NCI-H226 (cell line): ENCODE data around the gene SOCS6.

Source experiments
- DNase-seq: peaks from one replicate; pipeline ENCODE4 v3.0.0-alpha.2; 2015

Gene SOCS6

DNA sequence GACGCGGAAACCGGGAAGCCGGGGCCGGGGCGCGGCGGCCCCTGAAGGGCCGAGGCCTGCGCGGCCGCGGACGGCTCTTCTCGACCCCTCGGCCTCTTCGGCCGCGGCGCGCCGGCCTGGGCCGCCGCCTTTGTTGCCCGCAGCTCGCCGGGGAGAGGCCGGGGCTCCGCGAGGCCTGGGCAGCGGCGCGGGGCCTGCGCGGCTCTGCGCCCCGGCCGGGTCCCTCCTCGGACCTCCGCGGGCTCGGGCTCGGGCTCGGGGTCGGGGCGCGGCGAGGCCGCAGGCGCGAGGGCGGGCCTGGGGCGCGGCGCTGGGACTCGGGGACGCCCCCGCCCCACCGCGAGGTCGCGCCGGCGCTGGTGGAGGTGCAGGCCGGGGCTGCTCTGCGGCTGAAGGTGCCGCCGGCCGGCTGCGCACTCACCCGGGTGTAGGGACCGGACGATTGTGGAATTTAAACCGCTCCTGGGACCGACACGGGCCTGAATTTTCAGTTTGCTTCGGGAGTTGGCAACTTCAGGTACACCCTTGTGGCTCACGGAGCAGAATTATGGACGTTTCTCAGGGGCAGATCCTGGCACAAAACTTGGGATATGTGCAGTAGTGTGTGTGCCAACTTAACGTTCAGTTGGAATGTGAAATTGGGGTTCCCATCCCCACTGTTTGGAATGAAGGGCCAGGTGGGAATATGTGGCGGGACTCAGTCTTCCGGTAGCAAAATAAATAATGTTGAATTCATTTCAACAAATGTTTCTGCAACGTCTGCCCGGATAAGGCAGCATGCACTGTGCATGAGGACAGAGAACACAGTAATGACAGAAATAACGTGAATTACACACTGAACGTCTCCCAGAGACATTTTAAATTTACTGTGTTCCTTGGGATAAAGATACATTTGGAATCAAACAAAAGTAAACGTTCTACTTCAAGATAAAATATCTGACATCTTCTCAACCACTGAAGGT is 787 bp downstream of the SOCS6 start:
- no peak for DNase-seq

- no peak for DNase-seq
These were observed 1.8 kb downstream of the SOCS6 start for GRCh38 chr18:70290482-70291294.

GRCh38 chr18:70291295-70291574 is 2.4 kb downstream of the SOCS6 start:
- DNase-seq, result no peak

- no peak for DNase-seq
These were observed 3.8 kb downstream of the SOCS6 start for GRCh38 chr18:70292628-70293027.

- no peak for DNase-seq
These were observed 4.3 kb downstream of the SOCS6 start for GRCh38 chr18:70293166-70293565.

DNA sequence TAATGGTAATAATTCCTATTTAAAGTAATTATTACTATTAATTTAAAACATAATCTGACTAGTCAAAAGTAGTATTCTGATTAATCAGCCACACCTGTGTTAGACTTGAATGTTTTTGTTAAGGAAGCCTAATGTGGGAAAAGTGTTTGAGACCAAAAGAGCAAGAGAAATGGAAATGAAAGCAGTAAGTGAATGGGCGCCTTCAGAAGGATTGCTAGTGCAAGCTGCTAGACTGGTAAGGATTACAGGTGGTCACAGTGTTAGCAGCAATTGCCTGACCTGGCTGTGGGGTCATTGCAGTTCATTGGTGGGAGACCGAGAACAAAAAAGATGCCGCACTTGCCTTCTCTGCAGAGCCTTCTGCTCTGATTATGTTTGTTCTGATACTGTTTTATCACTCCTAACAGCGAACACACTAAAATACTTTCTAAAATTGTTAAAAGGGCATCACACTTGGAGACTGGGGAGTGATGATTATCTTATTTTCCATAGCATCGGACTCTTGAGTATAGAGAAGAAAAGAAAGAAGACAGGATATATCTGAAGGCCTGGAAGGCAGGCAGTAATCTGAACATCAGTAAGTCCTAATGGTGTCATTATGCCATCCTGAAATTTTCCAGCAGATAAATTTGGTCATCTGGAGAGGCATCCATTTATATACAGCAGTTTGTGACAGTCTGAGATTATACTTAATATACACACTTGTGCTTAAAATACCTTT is 5.8 kb downstream of the SOCS6 start:
- DNase-seq, result no peak

DNA sequence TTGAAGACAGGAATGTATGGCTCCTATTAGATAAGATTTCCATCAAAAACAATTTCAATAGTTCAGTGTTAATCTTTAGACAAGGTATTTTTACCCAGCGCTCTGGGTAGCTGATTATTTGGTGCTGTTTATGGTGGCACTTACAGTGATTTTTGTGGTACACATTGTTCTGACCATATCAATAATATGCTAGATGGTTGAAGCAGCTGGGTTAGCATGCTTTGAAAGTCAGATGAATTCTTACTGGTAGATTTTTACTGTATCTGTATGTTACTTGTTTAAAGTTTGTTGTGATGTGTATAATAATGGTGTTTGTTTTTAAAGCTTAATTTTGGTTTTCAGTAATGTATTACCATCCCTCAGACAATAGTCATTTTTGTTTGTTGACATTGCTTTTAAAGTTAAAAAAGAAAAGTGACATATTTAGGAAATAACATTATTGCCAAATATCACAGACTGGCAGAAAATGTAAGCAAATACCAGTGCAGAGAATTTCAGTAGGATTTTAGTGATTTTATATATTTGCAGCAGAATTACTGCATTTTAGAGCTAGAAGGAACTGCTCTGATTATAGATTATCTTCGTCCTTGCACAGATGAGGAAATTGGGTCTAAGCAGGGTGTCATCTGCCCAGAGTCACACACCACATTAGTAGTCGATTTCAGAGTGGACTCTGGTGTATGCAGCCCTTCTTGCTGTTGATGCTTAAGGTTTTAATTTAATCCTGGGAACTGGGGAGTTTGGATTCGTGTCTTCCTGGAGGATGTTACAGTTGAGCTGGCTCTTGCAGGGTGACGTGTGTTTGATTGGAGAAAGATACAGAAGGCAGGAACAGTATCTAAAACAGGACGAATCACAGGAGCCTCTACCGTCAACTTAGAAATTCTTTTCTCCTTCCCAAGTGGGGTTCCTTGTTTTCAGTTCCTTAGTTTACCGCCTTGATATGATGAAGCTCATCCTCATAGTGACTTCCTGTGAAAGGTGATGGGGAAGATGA is 6.6 kb downstream of the SOCS6 start:
- DNase-seq, result no peak

- no peak for DNase-seq
These were observed 7.4 kb downstream of the SOCS6 start for GRCh38 chr18:70296289-70296688.

GRCh38 chr18:70296781-70297180 is 7.9 kb downstream of the SOCS6 start:
- no peak for DNase-seq

DNA sequence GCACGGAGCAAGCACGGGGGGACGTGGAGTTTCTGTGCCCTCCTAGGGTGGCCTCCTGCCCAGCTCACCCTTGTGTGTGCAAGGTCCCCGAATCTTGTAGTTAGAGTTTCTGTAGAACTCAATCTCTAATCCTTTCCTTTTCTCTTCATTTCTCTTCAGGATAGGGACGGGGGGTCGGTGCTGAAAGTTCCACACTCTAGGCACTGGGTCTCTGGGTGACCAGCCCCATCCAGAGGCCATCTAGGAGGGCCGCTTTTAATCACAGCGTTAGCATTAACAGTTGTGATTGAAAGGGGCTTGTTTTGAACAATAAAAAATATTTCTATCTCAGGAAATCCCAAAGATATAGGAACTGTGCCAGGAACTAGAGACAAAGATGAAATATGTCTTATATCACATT is 10.5 kb downstream of the SOCS6 start:
- DNase-seq, result no peak

DNA sequence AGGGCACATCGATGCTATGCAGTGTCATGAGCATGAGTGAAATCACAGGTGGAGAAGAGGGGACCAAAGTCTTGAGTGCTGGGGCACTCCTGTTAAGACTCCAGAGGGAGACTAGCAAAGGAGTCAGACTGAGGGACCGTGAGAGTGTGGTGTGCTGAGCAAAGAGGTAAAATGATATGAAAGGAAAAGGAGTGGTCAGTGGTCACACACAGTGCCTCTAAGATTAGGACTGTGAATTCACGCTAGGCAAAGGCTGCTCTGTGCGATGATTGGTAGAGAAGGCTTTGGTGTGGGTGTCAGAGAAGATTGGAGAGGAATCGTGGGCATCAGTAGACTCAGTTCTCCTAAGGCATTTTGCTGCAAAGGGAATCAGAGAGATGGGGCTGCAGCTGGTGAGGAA is 12.8 kb downstream of the SOCS6 start:
- no peak for DNase-seq

- DNase-seq, result no peak
These were observed 19.9 kb downstream of the SOCS6 start for GRCh38 chr18:70308555-70309294.

DNA sequence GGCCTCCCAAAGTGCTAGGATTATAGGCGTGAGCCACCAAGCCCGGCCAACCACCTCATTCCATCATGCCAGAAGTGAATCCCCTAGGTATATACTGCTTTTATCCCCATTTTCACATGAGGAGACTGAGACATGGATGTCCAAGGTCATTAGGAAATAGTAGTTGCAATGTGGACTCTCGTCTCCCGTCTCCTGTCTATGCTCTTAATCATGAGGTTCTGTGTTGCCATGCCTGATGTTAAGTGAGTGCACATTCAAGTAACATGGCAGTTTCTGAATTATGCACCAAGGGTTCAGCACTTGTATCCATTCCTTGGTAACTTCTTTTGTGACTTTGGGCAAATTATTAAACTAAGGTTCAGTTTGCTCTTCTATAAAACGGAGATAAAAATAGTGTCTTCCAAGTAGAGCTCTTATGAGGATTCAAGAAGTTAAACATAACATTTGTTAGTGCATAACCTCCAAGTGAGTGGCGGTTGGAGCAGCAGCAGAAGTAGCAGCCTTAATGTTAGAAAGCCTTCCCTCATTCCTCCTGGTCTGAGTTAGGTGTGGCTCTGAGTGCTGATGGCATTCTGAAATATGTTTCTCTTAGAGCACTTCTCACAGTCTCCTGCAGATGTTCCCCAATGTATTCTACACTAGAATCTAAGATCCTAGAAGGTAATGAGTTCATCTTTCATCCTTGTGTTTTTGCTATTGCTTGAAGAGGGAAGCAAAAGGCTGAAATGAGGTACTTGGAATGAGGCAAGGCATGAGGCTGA is 21.9 kb downstream of the SOCS6 start:
- no peak for DNase-seq

DNA sequence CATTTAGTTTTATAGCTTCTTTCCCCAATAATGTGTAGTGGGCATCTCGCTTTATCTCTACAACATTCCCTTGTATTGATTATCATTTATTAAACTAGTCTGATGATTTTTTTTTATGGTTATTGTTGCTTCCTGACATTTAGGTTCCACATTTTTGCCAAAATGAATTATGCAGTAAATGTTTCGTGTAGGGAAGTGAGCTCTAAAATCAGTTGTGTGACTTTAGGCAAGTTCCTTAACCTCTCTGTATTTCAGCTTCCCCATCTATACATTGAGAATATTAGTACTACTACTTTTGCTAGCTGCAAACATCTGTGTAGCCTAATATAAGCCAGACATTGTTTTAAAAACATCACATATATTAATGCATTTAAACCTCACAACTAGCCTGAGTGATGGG is 22.9 kb downstream of the SOCS6 start:
- no peak for DNase-seq

DNA sequence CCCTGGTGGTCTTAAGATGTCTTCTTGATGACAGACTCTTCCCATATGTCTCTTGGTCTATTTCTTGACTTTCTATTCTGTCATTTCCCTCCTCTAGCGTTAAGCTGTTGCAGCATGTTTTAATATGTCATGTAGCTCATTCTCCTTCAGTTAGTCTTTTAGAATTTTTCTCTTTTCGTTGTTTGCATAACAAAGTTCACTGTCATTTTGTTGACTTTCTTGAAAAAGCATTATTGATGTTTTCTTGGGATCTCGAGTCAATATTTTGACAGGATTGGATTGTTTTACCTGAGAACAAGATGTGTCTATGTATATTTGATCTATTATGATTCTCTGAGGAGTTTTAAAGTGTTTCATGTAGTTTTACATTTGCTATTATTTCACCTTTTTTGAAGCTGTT is 24.8 kb downstream of the SOCS6 start:
- no peak for DNase-seq

GRCh38 chr18:70314151-70314782 is 25.4 kb downstream of the SOCS6 start:
- DNase-seq, result no peak

DNA sequence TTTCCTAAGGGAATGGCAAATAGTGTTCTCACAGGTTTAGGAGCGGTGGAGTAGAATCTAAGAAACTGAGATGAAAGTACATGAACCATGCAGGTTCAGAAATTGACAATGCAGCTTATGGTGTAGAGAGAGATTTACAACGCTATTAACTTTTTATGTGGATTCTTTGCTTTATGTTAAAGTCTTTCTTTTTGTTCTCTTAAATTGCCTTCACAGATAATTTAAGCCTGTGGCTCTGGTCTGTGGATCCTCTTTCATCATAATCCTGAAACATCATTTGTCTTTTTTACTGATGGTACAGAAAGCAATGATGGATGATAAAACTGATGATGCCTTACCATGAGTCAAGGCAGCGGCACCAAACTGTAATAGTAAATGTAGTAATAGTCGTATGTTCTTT is 30.3 kb downstream of the SOCS6 start:
- no peak for DNase-seq

DNA sequence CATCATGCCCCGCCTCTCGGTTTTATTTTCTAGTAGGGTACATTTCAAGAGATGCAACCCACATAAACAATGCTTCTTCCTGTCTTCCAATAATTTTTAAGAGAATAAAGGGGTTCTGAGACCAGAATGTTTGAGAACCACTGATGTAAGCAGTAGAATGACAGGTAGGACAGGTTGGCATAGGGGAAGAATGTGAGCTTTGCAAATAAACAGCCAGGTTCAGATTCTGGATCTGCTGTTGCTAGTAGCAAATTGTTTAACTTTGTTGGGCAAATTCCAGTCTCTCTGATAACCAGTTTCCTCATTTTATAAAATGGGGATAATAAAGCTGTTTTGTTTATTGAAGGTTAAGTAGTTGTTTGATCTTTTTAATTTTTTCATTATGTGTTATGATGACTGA is 32.8 kb downstream of the SOCS6 start:
- DNase-seq, result no peak

DNA sequence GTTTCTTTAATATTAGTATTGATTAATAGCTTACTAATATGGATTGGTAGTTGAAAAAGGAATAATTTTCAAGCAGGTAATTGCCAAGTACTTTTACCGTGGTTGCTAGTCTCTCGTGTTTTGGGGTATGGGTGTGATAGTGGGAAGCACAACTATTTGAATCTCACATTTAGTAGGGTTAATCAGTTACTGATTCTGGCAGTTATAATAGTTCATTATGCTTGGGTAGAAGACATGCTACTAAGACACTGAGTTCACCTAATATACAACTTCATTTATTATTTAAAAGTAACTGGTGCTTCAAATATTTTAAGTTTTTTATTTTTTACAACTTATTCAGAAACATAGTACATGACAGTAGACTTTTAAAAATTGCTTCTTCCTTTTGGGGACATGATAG is 33.5 kb downstream of the SOCS6 start:
- no peak for DNase-seq

DNA sequence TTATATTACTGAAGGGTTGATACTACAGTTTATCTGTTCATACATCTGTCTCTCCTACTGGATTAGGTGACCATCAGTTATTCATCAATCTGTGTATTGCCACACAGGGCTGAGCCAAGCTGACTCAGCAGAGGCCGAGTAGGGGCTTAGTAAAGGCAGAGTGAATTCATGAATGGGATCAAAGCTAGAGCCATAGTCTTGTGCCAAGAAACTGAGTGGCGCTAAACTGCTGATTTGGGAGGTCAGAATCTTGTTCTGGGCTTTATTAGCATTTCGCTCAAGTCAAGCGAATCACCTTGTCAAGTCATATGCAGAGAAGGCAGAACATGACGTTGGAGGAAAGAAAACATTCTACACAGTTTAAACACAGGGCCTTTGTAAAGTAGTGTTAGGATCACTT is 34.1 kb downstream of the SOCS6 start:
- DNase-seq, result no peak
